ENCODE measurements around the gene AMPD3. TPM values are rescaled to one million over a fixed set of nuclear protein-coding genes. Genes with fewer than 3 reads are reported as not detected.
A peak's percentile ranks its signal among the peaks of the same experiment; 100 is the strongest.

AMPD3 gene
- total RNA-seq (2016; rRNA removed; fragmentation: Illumina TruSeq; extraction: Trizol) (0.31 and 0.33 TPM in 2 replicates), polyA plus RNA-seq (2011; rRNA removed) (1.3 and 2.3 TPM in 2 replicates), polyA minus RNA-seq (2011; rRNA and poly(A)+ RNA removed; ENCODE audit: low replicate concordance) (5.9 TPM in 2 replicates), Bru-seq, nascent RNA (percentile 22 among the genes with signal in this experiment), BruChase-seq, experiment 1, labeled RNA remaining after a 6-hour chase (percentile 23 among the genes with signal in this experiment), BruChase-seq, experiment 2, labeled RNA remaining after a 2-hour chase (percentile 19 among the genes with signal in this experiment)
- total RNA-seq (2016; cell fraction: cytosol; rRNA removed; fragmentation: Illumina TruSeq; extraction: Trizol; ENCODE audit: low read depth), result 0.30 TPM in 1 of 2 replicates, not detected in the other
- total RNA-seq (2016; cell fraction: insoluble cytoplasmic fraction; rRNA removed; fragmentation: Illumina TruSeq; extraction: Trizol), result 0.32 and 0.59 TPM in 2 replicates
- total RNA-seq (2016; cell fraction: membrane; rRNA removed; fragmentation: Illumina TruSeq; extraction: Trizol), result 0.22 and 0.55 TPM in 2 replicates
- total RNA-seq (2016; cell fraction: nucleus; rRNA removed; fragmentation: Illumina TruSeq; extraction: Trizol), result 0.50 and 0.75 TPM in 2 replicates
- polyA plus RNA-seq (2011; cell fraction: cytosol; rRNA removed), result 1.3 TPM in 2 replicates
- 4.0 and 6.8 TPM in 2 replicates for polyA plus RNA-seq (2011; cell fraction: nucleus; rRNA removed)
- polyA plus RNA-seq (2012), result 0.68 and 0.98 TPM in 2 replicates
- polyA plus RNA-seq (2016; cell fraction: cytosol; fragmentation: Illumina TruSeq; extraction: Trizol; ENCODE audit: low read depth), result not detected in 2 replicates
- polyA plus RNA-seq (2016; cell fraction: insoluble cytoplasmic fraction; fragmentation: Illumina TruSeq; extraction: Trizol; ENCODE audit: low read depth), result 0.26 and 0.58 TPM in 2 replicates
- polyA plus RNA-seq (2016; cell fraction: membrane; fragmentation: Illumina TruSeq; extraction: Trizol; ENCODE audit: low read depth), result 0.08 and 0.31 TPM in 2 replicates
- polyA plus RNA-seq (2016; cell fraction: nucleus; fragmentation: Illumina TruSeq; extraction: Trizol; ENCODE audit: insufficient read depth, low read depth), result 0.57 and 0.97 TPM in 2 replicates
- polyA minus RNA-seq (2011; cell fraction: cytosol; rRNA and poly(A)+ RNA removed), result 1.8 and 2.4 TPM in 2 replicates
- polyA minus RNA-seq (2011; cell fraction: nucleus; rRNA and poly(A)+ RNA removed), result 7.9 and 9.4 TPM in 2 replicates
- long read RNA-seq, experiment 1, result 0 reads
- long read RNA-seq, experiment 2, partial matches to known transcripts, result 0 of 2 reads
- long read RNA-seq, experiment 2, other reads (novel, unspliced or antisense), result 2 of 2 reads

DNA sequence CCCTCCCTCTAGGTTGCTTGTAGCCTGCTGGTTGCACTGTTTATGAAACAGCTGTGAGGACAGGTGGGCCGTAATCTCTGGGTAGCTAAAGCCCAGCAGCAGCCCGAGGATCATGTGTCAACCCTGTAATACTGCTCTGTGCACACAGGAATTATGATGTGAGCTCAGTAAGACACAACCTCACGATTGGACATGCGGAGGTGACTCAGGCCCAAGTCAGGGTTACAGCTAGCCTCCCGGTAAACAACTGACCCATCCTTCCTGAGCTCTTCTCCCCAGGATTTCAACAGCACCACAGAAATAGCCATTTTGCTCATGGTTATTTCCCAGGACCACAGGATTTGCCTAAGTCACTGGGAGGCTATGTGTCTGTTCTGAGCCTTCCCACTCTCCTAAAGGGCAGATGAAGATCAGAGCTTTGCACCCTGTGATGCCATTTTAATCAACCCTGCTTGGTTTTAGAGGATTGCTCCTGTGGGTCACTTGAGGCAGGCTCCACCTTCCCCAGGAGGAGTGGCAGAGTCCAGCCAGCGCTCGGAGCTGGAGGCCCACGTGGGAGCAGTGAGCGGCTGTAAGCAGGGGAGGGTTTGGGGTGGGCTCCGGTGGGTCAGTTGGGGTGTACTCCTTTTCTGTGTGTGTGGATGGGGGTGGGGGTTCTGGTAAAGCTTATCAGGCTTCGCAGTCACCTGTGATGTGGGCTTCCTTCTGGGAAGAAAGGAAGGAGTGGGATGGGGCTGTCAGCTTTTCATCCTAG lies at the start of gene AMPD3:
Gene AMPD3 (plus strand): TSS at position 387 of the 754 bp plus-strand sequence. CDS start 6,256 bp downstream, outside the sequence.
- Histone ChIP-seq H3K9me3 (ENCODE audit: low read length) (no peaks in the 10 kb centered on the region), H3K27ac (ENCODE audit: extremely low read length, insufficient read depth, low read length) (no peak within 1 kb of the TSS), H3K4me3 (replicated peaks in 1 of 3; ENCODE audit: insufficient read depth in 1 of 3, low read depth in 2 of 3, low read length in 3 of 3) (peak within 1 kb of the TSS in 2 of 3 experiments; percentile 4 to 48; a peak in 1 of 6 replicates), H4K20me1 (ENCODE audit: insufficient read depth, low read length) (no peaks in the 10 kb centered on the region), H3K9ac (ENCODE audit: insufficient read depth, low read depth, low read length) (no peak within 1 kb of the TSS), H3K79me2 (ENCODE audit: insufficient read depth, low read length) (no peaks in the 10 kb centered on the region), H3K36me3 (replicated peaks in 1 of 2; ENCODE audit: control insufficient read depth in 1 of 2, insufficient read depth in 2 of 2, low read length in 2 of 2) (no peaks in the 10 kb centered on the region), H3K4me1 (ENCODE audit: insufficient read depth, low read length) (peaks cover 21% of the 10 kb centered on the region), H2AFZ (ENCODE audit: low read length) (no peak within 1 kb of the TSS), H3K27me3 (ENCODE audit: control insufficient read depth in 1 of 2, insufficient read depth in 2 of 2, low read length in 2 of 2) (peaks cover 0 to 33% of the 10 kb centered on the region in 2 experiments; a peak in 2 of 5 replicates), H3K4me2 (ENCODE audit: low read depth, low read length) (peak within 1 kb of the TSS; percentile 73)
- CTCF ChIA-PET (ENCODE audit: low intra/inter-chr PET ratio, low total read pairs), result no interaction called here
- DNase-seq (ENCODE audit: low spot score) (peak; percentile 65), ATAC-seq (peak; percentile 56), FAIRE-seq (no peak)
- POLR2A ChIA-PET, result no interaction called here
- TF ChIP-seq JUND (CRISPR knock-in tag; IDR thresholded peaks at IDR 0.05) (no peak), FOXA3 (CRISPR knock-in tag; IDR thresholded peaks at IDR 0.05) (no peak), FOXP1 (IDR thresholded peaks at IDR 0.05) (0 out of 2 replicates have a peak, but pooled peaks have one; percentile 23), FOXP1 (CRISPR knock-in tag; IDR thresholded peaks at IDR 0.05) (no peak; the same call in 1 of the 2 replicates), FOSL2 (CRISPR knock-in tag; IDR thresholded peaks at IDR 0.05) (peak; percentile 82), ZSCAN30 (CRISPR knock-in tag; IDR thresholded peaks at IDR 0.05) (no peak)
- TF ChIP-seq, protein P1, sequence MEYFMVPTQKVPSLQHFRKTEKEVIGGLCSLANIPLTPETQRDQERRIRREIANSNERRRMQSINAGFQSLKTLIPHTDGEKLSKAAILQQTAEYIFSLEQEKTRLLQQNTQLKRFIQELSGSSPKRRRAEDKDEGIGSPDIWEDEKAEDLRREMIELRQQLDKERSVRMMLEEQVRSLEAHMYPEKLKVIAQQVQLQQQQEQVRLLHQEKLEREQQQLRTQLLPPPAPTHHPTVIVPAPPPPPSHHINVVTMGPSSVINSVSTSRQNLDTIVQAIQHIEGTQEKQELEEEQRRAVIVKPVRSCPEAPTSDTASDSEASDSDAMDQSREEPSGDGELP (IDR thresholded peaks at IDR 0.05; ENCODE audit: borderline replicate concordance, low read depth), result peak; percentile 27; the same call in 1 of the 2 replicates
- in situ Hi-C loops (cut with HindIII; ENCODE audit: extremely low pct_ligation_motif_present, low pct_unique_long_range_greater_than_20kb), result no loop called here
- no TSS peak for BruUV-seq (replicated peaks)
- WGBS (ENCODE audit: low lambda C conversion rate), result 47% methylated on average over 4 of the region's 11 CpGs
- intact Hi-C loops (cut with micrococcal nuclease; ENCODE audit: unreplicated experiment), result no loop called here

Measured in HepG2 (cell line).